ENCODE results near the gene RAD51B.

RAD51B gene

GRCh38 chr14:68362846-68363245 is 543.3 kb downstream of the RAD51B start:
- no peak for DNase-seq (ENCODE audit: low read depth in 2 of 2)

DNA sequence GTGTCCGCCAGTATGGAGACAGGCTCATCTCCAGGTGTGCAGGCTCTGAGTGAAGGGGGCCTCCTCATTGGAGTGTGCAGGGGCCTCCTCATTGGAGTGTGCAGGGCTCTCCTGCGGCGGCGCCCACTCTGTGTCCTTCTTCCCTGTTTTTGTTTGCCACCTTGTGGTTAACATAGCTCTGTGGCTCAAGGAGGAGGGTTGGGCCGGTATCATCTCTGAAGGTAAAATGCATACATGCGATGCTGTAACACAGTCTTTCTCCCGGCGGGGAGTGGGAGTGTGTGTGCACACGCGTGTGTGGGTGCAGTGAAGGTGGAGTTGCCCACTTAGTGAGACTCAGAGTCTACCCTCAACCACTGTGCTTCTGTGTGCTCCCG is 543.9 kb downstream of the RAD51B start:
- DNase-seq (ENCODE audit: low read depth in 2 of 2) = no peak

GRCh38 chr14:68363843-68364767 is 544.5 kb downstream of the RAD51B start:
- no peak for DNase-seq (ENCODE audit: low read depth in 2 of 2)

- DNase-seq (ENCODE audit: low read depth in 2 of 2) = no peak
These were observed 545.2 kb downstream of the RAD51B start for GRCh38 chr14:68364792-68365192.

DNA sequence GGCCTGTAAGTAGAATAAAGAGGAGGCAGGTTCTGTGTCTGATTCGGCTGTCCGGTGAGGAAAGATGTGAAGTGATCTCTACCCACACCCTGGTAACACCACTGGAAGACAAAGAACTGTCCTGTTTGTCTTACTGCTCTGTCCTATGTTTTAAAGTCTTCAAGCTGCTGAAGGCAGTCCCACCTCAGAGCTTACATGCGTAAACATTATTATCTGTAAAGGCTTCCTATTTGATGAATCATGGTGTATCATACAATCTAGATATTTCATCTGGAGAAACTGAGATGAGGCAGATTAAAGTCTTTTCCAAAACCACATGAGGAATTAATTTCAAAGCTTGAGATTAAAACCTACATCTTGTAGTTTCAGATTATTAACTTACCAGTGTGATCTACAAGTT is 545.6 kb downstream of the RAD51B start:
- DNase-seq (ENCODE audit: low read depth in 2 of 2) = no peak

DNA sequence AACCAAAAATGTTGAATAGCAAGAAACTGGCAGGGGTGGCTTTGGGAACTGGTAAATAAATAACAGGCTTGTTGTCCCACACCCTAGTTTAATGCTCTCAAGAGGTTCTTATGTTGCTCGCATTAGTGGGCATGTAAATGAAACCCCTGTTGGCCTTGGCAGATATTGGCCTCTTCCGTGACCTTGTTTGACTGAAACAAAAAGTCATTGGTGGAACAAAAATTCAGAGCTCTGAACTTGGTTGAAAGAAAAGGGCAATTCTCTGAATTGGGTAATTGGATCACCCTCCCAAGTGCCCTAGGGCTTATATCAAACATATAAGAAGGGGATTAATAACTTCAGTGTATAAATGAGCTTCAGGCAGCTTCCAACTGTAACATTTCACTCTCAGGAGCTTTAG is 547.1 kb downstream of the RAD51B start:
- no peak for DNase-seq (ENCODE audit: low read depth in 2 of 2)

DNA sequence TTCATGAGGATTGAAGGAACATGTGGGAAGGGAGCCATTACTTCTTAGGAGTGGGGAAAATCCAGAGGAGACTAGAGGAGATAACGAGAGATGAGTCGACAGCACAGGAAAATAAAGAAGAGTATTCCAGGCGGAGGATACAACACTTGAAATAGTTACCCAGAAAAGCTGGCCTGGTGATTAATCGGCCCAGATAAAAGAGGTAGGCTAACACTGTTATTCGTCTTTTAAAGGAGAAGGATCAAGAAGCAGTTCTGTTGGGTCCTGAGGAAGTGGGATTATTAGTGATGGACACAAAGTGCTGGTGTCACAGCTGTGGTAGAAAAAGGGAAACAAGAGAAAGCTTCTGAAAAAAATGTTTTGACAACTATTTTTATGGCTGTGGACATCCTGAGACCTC is 548.0 kb downstream of the RAD51B start:
- no peak for DNase-seq (ENCODE audit: low read depth in 2 of 2)

DNA sequence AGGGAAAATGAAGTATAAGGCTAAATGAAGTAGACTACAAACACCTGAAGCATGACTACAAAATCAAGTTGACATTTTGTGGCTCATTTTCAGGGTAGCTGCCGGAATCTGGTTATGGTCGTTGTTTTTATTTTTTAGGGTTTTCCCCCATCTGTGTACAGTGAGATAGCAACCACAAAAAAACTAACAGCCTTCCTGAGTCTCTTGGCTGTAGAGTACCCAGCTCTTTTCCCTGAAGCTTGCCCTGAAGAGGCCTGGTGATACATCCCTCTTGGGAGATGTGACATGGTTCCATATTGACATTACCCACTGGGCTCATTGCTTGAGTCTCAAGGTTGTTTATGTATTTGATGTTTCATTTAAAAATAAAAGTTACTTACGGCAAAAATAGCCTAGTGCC is 549.3 kb downstream of the RAD51B start:
- no peak for DNase-seq (ENCODE audit: low read depth in 2 of 2)

GRCh38 chr14:68369281-68370056 is 549.9 kb downstream of the RAD51B start:
- no peak for DNase-seq (ENCODE audit: low read depth in 2 of 2)

- DNase-seq (ENCODE audit: low read depth in 2 of 2) = no peak
These were observed 550.4 kb downstream of the RAD51B start for GRCh38 chr14:68370057-68370360.

DNA sequence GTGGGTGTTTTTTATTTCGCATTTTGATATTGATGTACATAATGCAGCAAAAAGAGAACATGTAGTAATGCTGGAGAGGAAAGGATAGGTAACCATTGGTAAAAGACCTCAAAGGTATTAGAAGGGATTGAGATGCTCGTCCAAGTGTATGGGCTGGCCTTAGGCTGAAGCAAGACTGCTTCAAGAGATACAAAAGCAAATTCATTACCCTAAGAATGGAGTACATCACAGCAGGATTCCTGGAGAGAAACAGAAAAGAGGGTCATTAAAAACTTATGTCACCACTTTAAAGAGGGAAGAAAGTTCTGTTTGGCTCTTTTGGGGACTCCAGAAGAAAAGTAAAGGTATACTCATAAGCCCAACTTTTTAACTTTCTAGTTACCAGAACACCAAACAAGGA is 552.8 kb downstream of the RAD51B start:
- no peak for DNase-seq (ENCODE audit: low read depth in 2 of 2)

DNA sequence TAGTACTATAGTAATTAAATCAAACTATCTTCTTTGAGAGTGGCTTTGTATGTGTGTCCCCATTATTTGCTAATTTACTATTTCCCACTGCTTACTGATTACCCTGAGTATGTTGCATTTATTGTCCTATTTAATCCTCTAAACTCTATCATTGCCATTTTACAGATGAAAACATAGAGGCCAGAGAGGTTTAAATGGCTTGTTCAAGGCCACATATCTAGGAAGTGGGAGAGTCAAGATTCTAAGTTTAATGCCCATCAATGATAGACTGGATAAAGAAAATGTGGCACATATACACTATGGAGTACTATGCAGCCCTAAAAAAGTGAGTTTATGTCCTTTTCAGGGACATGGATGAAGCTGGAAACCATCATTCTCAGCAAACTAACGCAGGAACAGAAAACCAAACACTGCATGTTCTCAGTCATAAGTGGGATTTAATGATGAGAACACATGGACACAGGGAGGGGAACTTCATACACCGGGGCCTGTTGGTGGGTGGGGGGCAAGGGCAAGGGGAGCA is 553.6 kb downstream of the RAD51B start:
- DNase-seq (ENCODE audit: low read depth in 2 of 2) = no peak

DNA sequence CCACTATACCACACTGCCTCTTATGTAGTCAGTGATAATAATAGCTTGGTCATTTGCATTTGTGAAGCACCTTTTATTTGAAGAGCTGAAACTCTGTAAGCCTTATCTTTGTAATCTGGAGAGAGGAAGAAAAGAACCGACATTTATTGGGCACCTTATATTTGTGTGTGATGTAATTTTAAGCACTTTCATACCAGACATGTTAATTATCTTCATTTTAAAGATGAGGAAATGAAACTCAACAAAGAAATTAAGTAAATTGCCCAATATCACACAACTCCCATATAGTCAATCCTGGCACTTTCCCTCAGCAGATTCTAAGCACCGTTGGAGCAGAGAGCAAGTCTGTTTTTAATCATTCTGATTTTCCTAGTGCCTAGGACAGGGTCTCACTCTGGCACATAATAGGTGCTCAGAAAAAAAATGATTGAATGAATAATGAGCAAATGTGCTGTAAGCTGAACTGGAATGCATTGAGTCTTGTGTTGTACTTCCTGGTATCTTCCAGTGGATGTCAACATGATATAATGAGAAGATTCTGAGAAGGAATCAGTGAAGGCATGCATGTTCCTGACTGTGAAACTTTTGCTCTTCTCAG is 554.4 kb downstream of the RAD51B start:
- DNase-seq (ENCODE audit: low read depth in 2 of 2) = no peak

DNA sequence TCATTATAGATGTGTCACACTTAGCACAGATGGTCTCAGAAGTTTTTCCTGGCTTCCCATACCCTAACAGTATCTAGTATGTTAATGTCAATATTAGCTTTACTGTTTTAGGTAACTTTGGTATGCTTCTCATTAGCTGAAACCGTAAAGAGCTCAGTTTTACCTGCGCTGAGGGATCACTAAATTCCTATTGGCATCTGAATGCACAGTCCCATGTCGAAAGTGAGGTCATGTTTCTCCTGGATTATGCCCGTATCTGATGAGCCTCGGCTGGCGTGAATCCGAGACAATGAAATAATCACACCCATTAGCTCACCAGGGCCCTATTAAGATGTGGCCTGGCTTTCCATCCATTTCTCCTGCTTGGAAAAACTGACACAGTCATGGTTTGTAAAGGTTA is 555.1 kb downstream of the RAD51B start:
- DNase-seq (ENCODE audit: low read depth in 2 of 2) = no peak

DNA sequence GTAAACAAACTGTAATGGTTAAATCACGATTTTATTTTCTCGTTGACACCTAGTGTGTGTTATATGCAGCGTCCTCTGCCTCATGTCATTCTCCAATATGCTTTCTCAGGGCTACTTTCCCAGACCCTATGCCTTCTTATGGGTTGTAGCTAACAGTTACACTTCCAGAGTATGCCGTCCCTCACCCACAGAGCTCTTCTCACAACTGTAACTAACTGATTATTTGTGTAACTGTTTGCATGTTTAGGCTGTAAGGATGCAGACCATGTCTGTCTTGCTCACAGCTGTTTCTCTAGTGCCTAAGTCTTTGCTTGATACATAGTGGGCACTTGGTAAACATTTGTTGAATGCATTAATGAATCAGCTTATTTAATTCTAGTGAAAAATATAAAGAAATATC is 555.8 kb downstream of the RAD51B start:
- no peak for DNase-seq (ENCODE audit: low read depth in 2 of 2)

GRCh38 chr14:68376067-68376779 is 556.6 kb downstream of the RAD51B start:
- DNase-seq (ENCODE audit: low read depth in 2 of 2) = no peak

- DNase-seq (ENCODE audit: low read depth in 2 of 2) = no peak
These were observed 557.4 kb downstream of the RAD51B start for GRCh38 chr14:68377006-68377405.

DNA sequence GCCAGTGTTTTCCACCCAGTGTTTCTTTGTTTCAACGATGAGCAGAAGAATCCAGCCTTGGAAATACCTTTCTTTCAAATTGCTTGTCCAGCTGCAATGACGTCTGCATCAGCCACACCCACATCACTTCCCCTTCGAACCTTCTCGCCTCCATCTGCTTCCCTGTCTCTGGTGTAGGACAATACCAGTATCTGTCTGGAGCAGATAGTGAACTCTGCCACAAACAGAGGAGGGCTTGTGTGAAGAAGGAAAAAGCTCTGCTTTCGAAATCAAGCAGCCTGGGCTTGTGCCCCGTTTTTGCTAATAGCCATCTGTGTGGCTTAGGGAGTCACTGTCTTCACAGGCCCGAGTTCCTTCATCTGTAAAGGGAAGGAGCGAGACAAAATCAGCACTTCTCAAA is 557.9 kb downstream of the RAD51B start:
- no peak for DNase-seq (ENCODE audit: low read depth in 2 of 2)

DNA sequence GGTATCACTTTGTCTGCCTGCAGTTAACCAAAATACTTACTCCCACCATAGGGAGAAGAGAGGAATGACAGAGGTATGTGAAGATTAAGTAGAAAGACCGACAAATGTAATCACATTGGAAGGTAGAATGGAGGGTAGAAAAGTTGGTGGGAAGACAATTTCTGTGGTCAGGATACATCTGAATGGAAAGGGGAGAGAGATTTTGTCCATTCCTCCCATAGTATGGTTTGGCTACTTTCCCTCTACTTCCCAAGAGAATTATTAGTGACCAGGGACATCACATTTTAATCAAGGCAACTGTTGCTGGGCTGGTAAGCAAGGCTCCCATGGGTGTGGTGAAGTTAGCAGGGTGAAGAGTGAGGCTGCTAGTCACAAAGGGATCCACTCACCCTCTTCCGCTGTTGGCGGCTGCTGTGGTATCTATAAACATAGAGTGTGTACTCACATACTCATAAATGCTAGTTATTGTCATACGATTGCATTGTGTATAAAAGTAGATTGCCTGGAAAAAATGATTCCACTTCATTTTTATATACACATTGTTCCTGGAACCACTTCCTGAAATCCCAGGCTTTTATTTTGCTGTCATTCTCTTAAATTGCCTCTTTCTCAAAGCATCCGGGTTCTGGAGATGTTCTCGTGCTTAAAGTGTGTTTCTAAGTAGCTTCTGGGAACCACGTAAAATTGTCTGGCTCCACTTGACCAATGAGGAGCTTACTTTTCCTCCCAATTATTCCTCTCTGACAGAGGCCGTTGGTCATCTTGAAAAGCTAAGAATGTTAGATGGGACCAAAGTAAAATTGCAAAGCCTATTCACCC is 560.1 kb downstream of the RAD51B start:
- peak in 1 of 2 donors; percentile 10 for DNase-seq (ENCODE audit: low read depth in 2 of 2)

- no peak for DNase-seq (ENCODE audit: low read depth in 2 of 2)
These were observed 560.8 kb downstream of the RAD51B start for GRCh38 chr14:68380329-68380741.

GRCh38 chr14:68384335-68384734 is 564.8 kb downstream of the RAD51B start:
- DNase-seq (ENCODE audit: low read depth in 2 of 2) = no peak
